Endothelial cell of umbilical vein (primary cell): Measurements from ENCODE around the gene ANGPTL2. TPM values are rescaled to one million over a fixed set of nuclear protein-coding genes. Genes with fewer than 3 reads are reported as not detected.

ENCODE experiments used
- BruUV-seq: library from RNA; stranded (reverse); fragments of 400-500 nt; replicated peaks from 2 replicates; lab custom pipeline; 2021; lab: Mats Ljungman, UMichigan
- CTCF ChIA-PET: fragments of 300-600, 350-600 bp; sonication (Branson Sonifier 250); formaldehyde crosslinking; loops from one replicate; lab custom pipeline; 2021; ENCODE audit warnings: antibody characterized with exemption, inconsistent platforms; lab: Charles Lee
- POLR2A ChIA-PET: fragments of 300-600, 350-600 bp; sonication (Branson Sonifier 250); formaldehyde crosslinking; loops from one replicate; lab custom pipeline; 2021; ENCODE audit warnings: antibody characterized with exemption, inconsistent platforms; lab: Charles Lee
- DNase-seq: peaks from one replicate; pipeline ENCODE4 v3.0.0-alpha.2; 2011; ENCODE audit warnings: low read depth, low spot score
- FAIRE-seq: peaks from 2 replicates; lab custom pipeline; 2011; peaks lifted over from hg19 to GRCh38; lab: Jason Lieb, UNC
- H2AFZ ChIP-seq: 2 replicates; pipeline ENCODE4 v1.6.0; 2012; ENCODE audit warnings: low read depth, low read length, control low read depth, inconsistent platforms
- H3K27ac ChIP-seq: 2 replicates; pipeline ENCODE4 v1.5.1; 2011; ENCODE audit warnings: low read depth, mild to moderate bottlenecking, control low read depth, low read length, moderate library complexity; ENCODE audit not compliant: insufficient read depth
- H3K27me3 ChIP-seq, 2 experiments: 2 replicates each; pipeline versions ENCODE4 v1.6.0 to v1.6.1; 2011; ENCODE audit warnings: low read length in 2 of 2, mixed read lengths in 1 of 2; ENCODE audit not compliant: control insufficient read depth in 2 of 2, insufficient read depth in 2 of 2
- H3K36me3 ChIP-seq, 2 experiments: 2 replicates in 1 of 2; 3 replicates in 1 of 2; pipeline ENCODE4 v1.5.1; 2011; ENCODE audit warnings: low read length in 2 of 2, mild to moderate bottlenecking in 1 of 2, moderate library complexity in 1 of 2; ENCODE audit not compliant: control insufficient read depth in 2 of 2, insufficient read depth in 2 of 2; ENCODE audit errors: extremely low read depth in 1 of 2
- H3K4me1 ChIP-seq: 3 replicates; pipeline ENCODE4 v1.5.1; 2011; ENCODE audit warnings: mild to moderate bottlenecking, low read length; ENCODE audit not compliant: control insufficient read depth, insufficient read depth; ENCODE audit errors: extremely low read depth
- H3K4me2 ChIP-seq: 2 replicates; pipeline ENCODE4 v1.6.1; 2011; ENCODE audit warnings: low read length, control low read depth, mixed read lengths; ENCODE audit not compliant: insufficient read depth
- H3K4me3 ChIP-seq, 3 experiments: fragments of 200-600 bp in 1 of 3; sonication (generic), shearing (Covaris generic) in 1 of 3; replicated peaks in 1 of 3; 2 replicates each; pipeline ENCODE4 v1.5.1; 2011 to 2016; ENCODE audit warnings: control low read depth in 3 of 3, low read length in 3 of 3, mild to moderate bottlenecking in 2 of 3, inconsistent platforms in 1 of 3, low read depth in 1 of 3, moderate library complexity in 1 of 3; ENCODE audit not compliant: insufficient read depth in 1 of 3
- H3K79me2 ChIP-seq: 2 replicates; pipeline ENCODE4 v1.6.0; 2012; ENCODE audit warnings: low read length, inconsistent platforms; ENCODE audit not compliant: control insufficient read depth, insufficient read depth
- H3K9ac ChIP-seq: replicated peaks from 2 replicates; pipeline ENCODE3; 2011; ENCODE audit warnings: low read length, control low read depth; ENCODE audit not compliant: insufficient read depth; ENCODE audit errors: extremely low read depth
- H3K9me1 ChIP-seq: replicated peaks from 3 replicates; pipeline ENCODE4 v1.6.0; 2011; ENCODE audit warnings: mild to moderate bottlenecking, low read length; ENCODE audit not compliant: control insufficient read depth, insufficient read depth; ENCODE audit errors: extremely low read depth
- H3K9me3 ChIP-seq: replicated peaks from 2 replicates; pipeline ENCODE4 v1.5.1; 2012; ENCODE audit warnings: low read length, inconsistent platforms; ENCODE audit not compliant: control insufficient read depth, insufficient read depth
- H4K20me1 ChIP-seq: replicated peaks from 2 replicates; pipeline ENCODE3; 2011; ENCODE audit warnings: mild to moderate bottlenecking, low read length; ENCODE audit not compliant: control insufficient read depth, insufficient read depth; ENCODE audit errors: extremely low read depth
- EZH2 ChIP-seq: IDR thresholded peaks from 2 replicates; pipeline ENCODE4 v1.6.1; 2012; ENCODE audit warnings: borderline replicate concordance, low read depth, mild to moderate bottlenecking, moderate library complexity, low read length, inconsistent platforms; ENCODE audit not compliant: severe bottlenecking
- FOS ChIP-seq: IDR thresholded peaks from 2 replicates; pipeline ENCODE4 v1.6.1; 2011; ENCODE audit warnings: mild to moderate bottlenecking, low read length, moderate library complexity, borderline replicate concordance; ENCODE audit not compliant: insufficient read depth
- GATA2 ChIP-seq: IDR thresholded peaks from 2 replicates; pipeline ENCODE4 v1.7.0; 2011; ENCODE audit warnings: low read depth, mild to moderate bottlenecking, moderate library complexity, mixed read lengths, low read length; ENCODE audit not compliant: insufficient read length, insufficient read depth
- JUN ChIP-seq: IDR thresholded peaks from 2 replicates; pipeline ENCODE4 v1.6.1; 2011; ENCODE audit warnings: borderline replicate concordance, low read depth; ENCODE audit not compliant: insufficient read length, insufficient read depth
- MYC ChIP-seq: IDR thresholded peaks from one replicate; pipeline ENCODE4 v1.6.1; 2011; ENCODE audit warnings: mild to moderate bottlenecking, low read depth, low read length
- POLR2A ChIP-seq: IDR thresholded peaks from 2 replicates; pipeline ENCODE4 v1.6.1; 2012; ENCODE audit warnings: low read depth, mild to moderate bottlenecking, control low read depth, low read length
- POLR2AphosphoS5 ChIP-seq: IDR thresholded peaks from 2 replicates; pipeline ENCODE4 v1.6.1; 2012; ENCODE audit warnings: low read depth, mild to moderate bottlenecking, control low read depth, low read length, moderate library complexity; ENCODE audit not compliant: insufficient read depth
- dilution Hi-C: fragments of 300-500 bp; cut with MboI; formaldehyde crosslinking; loops from one replicate; pipeline ENCODE4 v1.15.0; 2019; ENCODE audit warnings: low sequenced_read_pairs; ENCODE audit not compliant: extremely low pct_ligation_motif_present
- intact Hi-C: fragments of 100-400 bp; cut with micrococcal nuclease; formaldehyde crosslinking; loops from one replicate; pipeline ENCODE4 v1.10.0; 2022
- polyA plus RNA-seq, 4 experiments: library from polyadenylated mRNA; depleted of rRNA in 3 of 4; stranded (reverse) in 3 of 4; unstranded in 1 of 4; fragments of >200 nt; gene quantifications; 2 replicates each; pipeline versions ENCODE4 v1.2.1 to v1.2.3, GENCODE V29; 2011 to 2012; ENCODE audit warnings: missing spikeins in 1 of 4
- total RNA-seq: library from RNA; stranded (reverse); gene quantifications from 2 replicates; pipeline ENCODE4 v1.2.3, GENCODE V29; 2021
- TF ChIP-seq, protein P1 (sequence below), 2 donors: IDR thresholded peaks; 1 replicate in 1 of 2; 2 replicates in 1 of 2; pipeline ENCODE4 v1.5.1; 2011; ENCODE audit warnings: low read length in 2 of 2, mild to moderate bottlenecking in 2 of 2, moderate library complexity in 2 of 2, control low read depth in 1 of 2, inconsistent platforms in 1 of 2, low read depth in 1 of 2; ENCODE audit not compliant: insufficient read depth in 1 of 2; ENCODE audit errors: extremely low read depth in 1 of 2
- TF ChIP-seq, protein P2 (sequence below): IDR thresholded peaks from 2 replicates; pipeline ENCODE4 v1.6.1; 2011; ENCODE audit not compliant: insufficient read depth, insufficient read length

The ANGPTL2 gene
- total and polyA plus RNA-seq, 2 donors (not counting 3 experiments of a cell fraction or from before 2014, with no cell fraction given): 15.1 to 24.5 TPM

DNA sequence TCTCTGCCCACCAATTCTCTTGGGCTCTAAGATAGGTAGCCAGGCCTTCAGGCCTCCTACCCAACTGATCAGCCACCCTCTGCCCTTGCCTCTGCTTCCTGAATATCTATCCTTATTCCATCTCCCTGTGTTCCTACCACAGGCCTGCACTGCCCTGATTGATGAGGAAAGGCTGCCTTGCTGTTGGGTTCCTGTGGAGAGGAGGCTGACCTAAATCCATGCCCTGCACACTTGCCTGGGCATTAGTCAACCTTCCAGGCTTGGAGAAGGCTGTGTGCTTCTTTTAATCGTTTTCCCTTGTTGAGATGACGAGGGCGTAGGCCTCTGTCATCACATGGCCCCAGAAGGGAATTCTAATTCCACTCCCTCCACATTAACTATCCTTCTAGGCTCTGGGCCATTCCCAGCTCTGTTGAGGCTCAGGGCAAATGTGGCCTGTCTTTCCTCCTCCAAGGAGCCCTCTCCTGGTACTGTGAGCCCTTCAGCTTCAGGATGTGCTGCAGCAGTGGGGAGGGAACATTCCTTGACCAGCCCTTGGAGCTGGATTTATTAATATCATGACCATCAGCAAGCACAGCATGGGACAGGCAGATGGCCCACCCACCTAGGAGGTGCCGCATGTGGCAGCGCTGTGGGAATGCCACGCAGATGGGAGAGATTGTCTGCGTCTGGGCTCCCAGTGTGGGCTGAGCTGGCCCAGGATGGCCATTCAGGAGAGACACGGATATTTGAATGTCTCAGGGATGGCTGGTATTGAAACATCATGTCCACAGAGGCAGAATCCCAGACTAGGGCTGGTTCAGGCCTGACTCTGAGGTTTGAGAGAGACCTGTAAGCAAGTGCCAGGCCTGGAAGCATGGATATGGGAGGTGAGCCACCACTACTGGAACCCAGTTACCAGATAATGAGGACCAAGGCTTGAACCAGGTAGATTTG lies 40.9 kb downstream of the ANGPTL2 start:
- H4K20me1 ChIP-seq: no peaks in the 10 kb centered on the region
- H3K4me2 ChIP-seq: no peak overlapping the region
- H3K9ac ChIP-seq: no peak overlapping the region
- FAIRE-seq (no peak), DNase-seq (no peak)
- dilution Hi-C loops (no loop called here), intact Hi-C loops (no loop called here)
- no peak overlapping the region for H3K4me3 ChIP-seq
- ChIA-PET CTCF (no interaction called here), POLR2A (no interaction called here)
- no peaks in the 10 kb centered on the region for H3K79me2 ChIP-seq
- H3K9me3 ChIP-seq: no peaks in the 10 kb centered on the region
- no peaks in the 10 kb centered on the region for H3K9me1 ChIP-seq
- no TSS peak for BruUV-seq
- no peaks in the 10 kb centered on the region for H3K27me3 ChIP-seq
- H3K36me3 ChIP-seq: no peaks in the 10 kb centered on the region
- no peak overlapping the region for H3K27ac ChIP-seq
- H3K4me1 ChIP-seq: peaks cover 9% of the 10 kb centered on the region
- TF ChIP-seq GATA2: no peak
- no peak for TF ChIP-seq POLR2A
- TF ChIP-seq JUN: no peak
- no peak for TF ChIP-seq EZH2
- TF ChIP-seq, protein P1, sequence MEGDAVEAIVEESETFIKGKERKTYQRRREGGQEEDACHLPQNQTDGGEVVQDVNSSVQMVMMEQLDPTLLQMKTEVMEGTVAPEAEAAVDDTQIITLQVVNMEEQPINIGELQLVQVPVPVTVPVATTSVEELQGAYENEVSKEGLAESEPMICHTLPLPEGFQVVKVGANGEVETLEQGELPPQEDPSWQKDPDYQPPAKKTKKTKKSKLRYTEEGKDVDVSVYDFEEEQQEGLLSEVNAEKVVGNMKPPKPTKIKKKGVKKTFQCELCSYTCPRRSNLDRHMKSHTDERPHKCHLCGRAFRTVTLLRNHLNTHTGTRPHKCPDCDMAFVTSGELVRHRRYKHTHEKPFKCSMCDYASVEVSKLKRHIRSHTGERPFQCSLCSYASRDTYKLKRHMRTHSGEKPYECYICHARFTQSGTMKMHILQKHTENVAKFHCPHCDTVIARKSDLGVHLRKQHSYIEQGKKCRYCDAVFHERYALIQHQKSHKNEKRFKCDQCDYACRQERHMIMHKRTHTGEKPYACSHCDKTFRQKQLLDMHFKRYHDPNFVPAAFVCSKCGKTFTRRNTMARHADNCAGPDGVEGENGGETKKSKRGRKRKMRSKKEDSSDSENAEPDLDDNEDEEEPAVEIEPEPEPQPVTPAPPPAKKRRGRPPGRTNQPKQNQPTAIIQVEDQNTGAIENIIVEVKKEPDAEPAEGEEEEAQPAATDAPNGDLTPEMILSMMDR (IDR thresholded peaks at IDR 0.05; ENCODE audit: extremely low read depth in 1 of 2, insufficient read depth in 1 of 2, low read depth in 1 of 2, low read length in 2 of 2): no peak
- TF ChIP-seq FOS: no peak
- TF ChIP-seq, protein P2, sequence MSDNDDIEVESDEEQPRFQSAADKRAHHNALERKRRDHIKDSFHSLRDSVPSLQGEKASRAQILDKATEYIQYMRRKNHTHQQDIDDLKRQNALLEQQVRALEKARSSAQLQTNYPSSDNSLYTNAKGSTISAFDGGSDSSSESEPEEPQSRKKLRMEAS: no peak
- no peak for TF ChIP-seq MYC
- no peak for TF ChIP-seq POLR2AphosphoS5
- H2AFZ ChIP-seq: no peak overlapping the region
